GM19043 (cell line): Measurements from ENCODE around the gene DGKI.

Source experiments
- ATAC-seq: cut with Tn5 transposase; IDR thresholded peaks from one replicate; pipeline ENCODE4 v1.9.1; 2021; ENCODE audit warnings: low read depth; ENCODE audit not compliant: unreplicated experiment

DGKI gene

DNA sequence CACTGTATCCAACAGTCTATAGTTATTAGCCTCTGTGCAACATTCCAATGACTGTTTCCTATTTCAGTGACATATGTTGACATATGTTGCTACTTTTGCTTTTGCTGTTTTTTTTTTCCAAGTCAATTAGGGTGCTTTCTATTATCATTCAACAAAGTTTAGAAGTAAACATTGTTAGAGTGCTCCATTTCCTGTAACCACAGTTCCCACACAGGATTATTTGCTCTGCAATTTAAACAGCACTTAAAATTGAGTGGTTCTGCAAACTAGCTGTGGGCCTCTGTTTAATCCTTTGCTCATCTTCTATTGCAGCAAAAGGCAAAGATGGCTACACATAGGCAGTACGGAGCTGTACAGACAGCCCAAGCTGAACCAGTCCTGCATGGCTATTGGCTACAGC, 456.7 kb downstream of the DGKI start:
- no peak for ATAC-seq

DNA sequence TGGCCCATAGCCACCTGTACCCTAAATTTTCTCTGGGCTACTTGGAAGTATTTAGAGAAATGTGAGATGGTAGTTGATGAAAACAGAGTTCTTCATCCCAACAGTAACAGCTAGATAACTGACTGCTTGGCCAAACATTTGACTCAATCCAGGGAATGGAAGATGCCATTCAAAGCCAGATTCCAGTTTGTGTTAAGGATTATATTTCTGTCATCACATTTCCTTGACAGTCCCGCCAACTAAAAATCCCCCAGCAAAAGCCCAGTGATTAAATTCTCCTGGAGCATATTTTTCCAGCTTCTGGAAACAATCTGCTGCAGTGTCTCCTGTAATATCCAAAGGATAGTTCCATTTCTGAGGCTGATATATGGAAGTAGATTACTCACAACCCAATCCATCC, 457.9 kb downstream of the DGKI start:
- no peak for ATAC-seq

DNA sequence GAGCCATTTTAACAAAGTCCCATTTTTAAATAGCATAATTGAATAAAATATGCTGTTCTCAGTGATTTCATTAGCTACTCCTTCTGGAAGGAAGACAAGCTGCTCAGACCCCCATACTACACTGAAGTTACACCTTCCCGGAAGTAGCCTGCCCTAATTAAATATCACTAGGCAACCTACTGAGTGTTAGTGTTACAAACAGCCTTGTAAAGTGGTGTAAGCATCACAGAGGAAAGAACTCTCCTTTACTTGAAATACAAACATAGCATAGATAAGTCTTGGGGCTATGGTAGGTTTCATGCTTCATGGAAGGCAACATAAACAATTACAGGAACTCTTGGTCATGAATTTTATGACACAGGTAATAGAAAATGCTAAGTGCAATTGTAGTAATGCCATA, 459.8 kb downstream of the DGKI start:
- no peak for ATAC-seq

DNA sequence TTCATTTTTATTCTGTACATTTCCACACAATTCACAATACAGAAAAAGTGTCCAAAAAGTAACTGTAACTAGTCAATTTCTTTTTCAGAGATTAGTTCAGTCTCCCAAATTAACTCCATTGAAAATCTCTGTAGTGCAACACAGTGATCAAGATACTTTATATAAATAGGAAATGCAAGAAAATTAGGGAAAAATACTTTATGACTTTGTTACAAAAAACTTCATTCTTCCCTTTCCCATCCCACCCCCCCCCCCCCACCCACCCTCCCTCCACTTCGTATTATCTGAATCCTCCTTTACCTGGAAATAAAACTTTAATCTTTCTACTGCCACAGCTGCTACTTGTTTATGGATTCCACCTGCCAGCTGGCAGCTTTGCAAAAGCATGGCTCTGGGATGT, 465.7 kb downstream of the DGKI start:
- ATAC-seq = no peak

DNA sequence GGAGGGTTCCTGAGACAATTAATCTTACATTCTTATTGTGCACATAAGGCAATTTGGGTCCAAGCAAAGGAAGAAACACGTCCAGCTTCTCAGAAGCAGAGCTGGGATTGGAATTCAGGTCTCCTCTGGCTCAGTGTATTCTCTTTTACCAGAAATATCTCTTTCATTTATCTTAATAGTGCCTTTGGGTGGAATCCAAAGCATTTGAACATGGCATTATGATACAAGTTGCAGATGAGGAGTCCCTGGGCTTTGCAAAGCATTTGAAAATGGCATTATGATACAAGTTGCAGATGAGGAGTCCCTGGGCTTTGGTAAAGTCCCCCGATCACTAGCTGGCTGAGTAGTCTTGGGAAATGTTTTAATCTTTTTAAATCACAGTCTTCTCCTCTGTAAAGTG, 473.3 kb downstream of the DGKI start:
- no peak for ATAC-seq

DNA sequence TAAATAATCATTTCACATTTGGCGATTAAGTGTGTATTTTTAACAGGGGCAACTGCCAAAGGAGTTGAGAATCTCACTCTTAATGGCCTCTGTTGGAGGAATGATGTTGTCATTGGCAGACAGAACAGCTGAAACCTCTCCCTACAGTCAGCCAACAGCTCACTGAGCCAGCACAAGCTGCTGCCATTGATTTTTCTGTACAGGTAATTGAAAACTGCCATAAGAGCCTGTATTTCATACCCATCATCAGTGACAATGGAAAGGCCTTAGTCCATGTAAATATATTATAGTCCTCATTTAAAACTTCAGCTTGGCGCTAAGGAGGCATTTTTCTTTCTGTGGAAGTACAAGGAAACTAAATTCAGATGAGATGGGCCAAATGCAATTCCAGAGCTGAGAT, 475.2 kb downstream of the DGKI start:
- ATAC-seq = no peak

DNA sequence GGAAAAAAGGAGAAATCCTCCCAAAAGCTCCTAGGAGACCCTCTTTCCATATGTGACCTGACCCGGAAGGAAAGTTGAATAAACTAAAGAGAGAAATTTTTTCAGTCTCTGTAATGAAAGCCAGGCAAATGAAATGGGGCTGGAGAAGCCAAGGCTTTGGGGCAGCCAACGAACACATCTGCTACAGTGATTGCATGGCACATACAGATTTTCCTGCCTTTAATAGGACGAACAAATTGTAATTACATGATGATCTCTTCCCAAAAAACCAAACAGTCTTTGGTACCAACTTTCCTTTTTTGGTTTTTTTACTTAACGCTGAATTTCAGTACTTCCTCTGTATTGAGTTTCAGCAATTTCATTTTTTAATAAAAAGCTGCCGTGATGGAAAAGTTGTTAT, 479.8 kb downstream of the DGKI start:
- ATAC-seq = no peak

DNA sequence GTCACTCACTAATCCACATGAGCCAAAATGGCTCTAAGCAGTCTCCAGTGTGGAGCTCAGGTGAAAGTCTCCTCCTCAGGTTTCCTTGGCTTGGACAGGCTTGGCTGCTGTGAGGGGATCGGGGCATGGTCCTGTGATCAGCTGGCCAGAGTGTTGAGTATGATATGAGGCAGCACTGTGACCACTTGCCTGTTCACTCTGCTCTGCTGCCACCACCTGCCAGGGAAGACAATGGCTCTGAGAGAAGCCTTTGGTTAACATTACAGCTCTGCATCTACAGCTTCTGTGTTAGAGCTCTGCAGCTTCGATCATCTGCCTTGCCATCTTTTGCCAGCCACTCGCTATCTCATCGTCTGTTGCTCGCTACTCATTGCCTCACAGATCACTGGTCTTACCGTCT, 483.1 kb downstream of the DGKI start:
- no peak for ATAC-seq

DNA sequence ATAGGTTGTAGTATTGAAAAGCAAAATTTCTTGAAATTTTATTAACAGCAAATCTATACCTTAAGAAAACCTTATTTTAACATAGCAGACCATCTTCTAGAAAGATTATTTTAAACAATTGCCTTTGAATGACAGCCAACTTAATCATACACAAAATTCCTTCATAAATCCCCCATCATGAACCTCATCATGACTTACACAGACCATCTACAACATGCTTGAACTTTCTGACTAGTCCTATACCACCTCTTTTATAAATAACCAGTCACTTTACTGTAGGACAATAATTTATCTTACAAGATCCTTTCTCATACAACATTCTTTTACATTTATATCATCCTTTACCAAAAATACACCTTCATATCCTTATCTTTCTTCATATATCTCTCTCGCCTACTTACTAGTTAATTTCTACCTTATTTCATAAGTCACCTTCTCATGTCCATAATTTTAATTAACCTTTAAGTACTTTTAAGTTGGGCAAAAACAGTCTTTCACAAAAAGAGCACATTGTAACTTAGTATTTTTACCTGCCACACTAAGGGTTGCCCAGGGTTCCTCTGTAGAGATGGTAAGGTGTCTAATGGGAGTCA, 486.6 kb downstream of the DGKI start:
- ATAC-seq = no peak

DNA sequence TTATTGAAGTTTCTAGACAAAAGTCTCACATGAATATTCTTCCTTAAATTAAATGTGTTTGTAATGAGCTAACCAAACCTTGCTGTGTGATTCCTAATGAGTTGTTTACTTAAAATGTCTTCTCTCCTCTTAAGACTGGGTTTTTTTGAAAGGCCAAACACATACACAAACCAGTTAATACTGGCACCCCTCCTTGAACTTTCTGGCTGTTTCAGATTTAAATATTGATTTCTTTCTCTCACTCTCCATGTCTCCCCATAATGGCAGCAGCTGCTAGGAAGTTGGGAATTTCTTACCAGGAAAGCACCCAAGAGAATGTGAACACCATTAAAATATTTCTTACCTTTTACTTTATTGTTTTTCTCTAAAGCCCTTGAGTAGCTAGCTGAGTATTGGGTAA, 491.8 kb downstream of the DGKI start:
- no peak for ATAC-seq

DNA sequence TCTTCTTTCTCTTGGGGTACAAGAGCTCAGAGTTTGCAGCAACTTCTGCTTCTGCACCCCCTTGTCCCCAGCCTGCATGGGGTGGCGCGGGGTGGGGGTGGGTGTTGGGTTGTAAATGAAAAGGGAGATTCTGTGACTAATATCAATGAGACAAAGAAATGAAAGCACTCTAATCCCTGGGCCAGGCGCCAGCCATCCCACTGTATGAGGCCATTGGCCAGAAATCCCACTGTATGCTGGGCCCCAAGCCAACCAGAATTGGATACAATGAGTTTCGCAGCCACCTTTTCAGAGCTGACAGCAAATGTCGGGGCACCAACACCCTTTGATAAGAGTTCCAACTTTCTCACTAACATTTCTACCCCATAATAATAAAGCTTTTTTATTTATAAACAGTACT, 492.4 kb downstream of the DGKI start:
- ATAC-seq = no peak

DNA sequence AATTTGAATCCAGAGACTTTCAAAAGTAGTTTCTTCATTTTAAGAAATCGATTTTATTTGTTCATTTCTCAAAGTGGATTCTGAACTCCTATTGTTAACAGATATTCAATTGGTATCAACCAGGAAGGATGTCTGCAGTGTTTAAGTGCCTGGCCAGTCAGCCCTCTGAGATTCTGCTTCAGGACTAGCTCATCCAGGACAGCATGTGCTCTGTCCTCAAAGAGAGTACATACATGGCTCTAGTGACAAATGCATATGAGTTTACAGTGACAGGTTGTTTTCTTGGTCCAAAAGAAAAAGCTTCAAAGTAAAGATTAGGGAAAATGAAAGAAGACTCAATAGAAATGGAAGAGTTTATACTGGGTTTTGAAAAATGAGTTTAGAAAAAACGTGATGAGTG, 494.8 kb downstream of the DGKI start:
- ATAC-seq = no peak

DNA sequence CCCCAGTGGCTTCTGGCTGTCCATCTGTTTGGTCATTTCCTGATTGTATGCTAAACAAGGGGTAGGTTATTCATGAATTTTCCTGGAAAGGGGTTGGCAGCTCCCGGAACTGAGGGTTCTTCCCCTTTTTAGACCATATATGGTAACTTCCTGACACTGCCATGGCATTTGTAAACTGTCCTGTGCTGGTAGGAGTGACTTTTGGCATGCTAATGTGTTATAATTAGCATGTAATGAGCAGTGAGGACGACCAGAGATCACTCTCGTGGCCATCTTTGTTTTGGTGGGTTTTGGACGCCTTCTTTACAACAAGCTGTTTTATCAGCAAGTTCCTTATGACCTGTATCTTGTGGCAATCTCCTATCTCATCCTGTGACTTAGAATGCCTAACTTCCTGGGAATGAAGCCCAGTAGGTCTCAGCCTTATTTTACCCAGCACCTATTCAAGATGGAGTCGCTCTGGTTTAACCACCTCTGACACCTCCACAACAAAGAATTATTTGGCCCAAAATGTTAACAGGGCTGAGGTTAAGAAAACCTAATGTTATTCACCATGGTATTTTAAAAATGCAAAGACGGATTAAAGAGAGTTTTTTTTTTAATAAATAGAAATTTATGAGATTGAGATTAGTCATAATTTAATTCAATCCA, 500.9 kb downstream of the DGKI start:
- no peak for ATAC-seq

DNA sequence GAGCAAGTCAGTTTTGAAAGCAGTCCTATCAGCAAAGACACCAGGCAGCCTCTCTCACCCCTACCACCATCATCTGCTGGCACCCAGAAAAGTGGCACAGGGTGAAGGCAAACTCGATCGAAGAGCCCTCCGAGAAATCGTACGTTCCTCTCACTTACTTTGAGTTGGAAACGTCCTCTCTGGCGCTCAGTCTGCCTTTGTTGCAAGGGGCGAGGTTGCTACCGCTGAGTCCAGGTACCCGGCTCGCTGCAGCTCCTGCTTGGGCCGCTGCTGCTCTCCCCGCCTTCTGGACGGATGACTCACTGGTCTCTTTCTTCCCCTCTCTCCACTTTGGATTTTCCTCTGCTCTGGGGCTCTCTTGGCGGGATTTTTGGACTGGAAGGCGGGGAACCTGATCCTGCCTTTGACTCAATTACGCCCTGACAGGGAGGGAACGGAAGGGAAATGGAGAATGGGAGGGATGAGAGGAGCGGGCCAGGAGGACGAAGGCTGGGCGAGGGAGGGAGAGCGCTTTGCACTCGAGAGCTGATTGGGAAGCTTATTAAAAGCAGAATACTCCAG, 503.4 kb downstream of the DGKI start, which contains the start of gene PTN:
Gene PTN, minus strand, starts transcription at position 453 of the 561 bp plus-strand sequence. CDS start 88,760 bp downstream, outside the sequence.
- no peak for ATAC-seq

DNA sequence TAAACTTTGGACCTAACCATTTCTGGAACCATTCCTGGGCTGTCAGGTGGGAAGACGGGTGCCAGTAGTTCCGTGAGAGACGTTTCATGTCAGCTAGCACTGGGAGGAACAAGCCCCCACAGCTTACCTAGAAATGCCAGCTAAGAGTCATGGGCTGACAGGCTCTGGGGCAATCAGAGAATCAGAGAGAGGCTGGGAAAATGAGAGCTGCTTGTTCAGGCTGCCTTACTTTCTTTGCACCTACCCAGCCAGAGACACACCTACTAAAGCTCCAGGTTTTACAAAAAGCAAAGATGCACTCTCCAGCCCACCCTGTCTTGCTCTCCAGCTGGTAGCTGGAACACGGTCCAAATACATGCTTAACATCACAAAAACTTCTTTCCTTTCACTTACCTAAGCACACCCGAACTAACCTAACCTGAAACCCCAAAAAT, 503.9 kb downstream of the DGKI start:
- no peak for ATAC-seq

DNA sequence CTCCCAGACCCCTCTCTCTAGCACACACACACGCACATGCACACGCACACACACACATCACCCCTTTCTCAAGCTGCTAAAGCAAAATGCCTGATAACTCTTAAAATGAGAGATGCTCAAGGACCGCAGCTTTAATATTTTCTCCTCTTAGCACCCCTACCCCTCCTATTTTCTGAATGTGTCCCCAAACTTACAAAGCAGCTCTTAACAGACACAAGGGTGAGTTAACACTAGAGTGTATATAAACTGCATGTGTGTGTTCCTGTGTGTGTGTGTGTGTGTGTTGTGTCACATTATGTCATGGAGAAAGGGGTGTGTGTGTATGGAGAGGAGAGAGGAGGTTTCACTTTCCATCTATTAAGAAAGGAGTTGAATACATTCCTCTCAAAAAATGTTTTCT, 504.5 kb downstream of the DGKI start:
- no peak for ATAC-seq

DNA sequence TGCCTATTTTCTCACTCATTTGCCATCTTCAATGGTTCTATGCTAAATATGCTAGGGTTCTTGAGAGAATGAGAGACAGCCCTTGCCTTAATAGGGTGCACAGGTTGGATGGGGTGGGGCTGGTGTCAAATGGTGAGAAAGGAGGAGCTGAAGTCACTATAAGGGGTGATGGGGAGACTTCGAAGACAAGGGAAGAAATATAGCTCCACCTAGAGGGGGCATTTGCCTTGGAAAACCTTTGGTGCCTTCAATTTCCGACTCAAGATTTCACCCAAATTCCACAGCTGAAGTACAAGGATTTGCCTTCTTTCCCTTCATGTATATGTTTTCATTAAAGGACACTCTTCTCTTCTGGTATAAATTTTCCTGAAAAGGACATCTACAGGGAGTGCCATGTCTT, 508.9 kb downstream of the DGKI start:
- ATAC-seq = no peak

DNA sequence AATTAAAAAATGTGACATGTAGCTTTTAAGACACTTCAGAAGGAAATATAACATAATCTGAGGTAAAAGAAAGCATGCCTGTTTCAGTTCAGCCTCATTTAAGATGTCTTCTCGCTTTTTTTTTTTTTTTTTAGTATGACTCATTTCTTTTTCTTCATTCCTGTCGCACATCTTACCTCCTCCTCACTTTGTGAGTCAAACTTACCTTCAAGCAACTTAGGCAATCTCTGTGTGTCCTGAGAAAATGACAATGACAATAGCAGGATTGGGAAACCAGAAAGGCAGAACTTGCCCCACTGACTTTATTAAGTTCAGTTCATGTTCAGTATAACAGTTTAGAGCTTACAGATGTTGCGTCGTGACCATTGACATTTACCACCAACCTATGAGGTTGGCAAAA, 511.0 kb downstream of the DGKI start:
- no peak for ATAC-seq

DNA sequence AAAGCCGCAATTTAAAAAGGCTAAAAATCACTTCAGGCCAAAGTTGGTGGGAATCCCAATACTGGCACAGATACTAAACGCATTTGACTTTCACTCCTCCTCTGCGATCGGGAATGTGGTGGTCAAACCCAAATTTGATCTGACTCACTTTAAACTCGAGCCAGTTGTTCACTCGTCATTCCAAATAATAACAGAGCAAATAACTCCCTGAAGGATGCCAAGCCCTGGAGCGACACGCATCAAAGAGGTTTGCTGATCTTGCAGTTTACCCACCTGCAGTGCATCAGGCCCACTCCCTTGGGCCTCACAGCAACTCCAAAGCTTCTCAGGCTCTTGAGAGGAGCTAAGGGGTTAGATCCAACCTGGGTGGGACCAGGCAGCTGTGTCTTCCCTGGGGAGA, 515.4 kb downstream of the DGKI start:
- no peak for ATAC-seq
